GM13976 (cell line): ENCODE measurements around the gene PARP12.

ENCODE experiments used
- DNase-seq: peaks from one replicate; pipeline ENCODE4 v3.0.0; 2012; ENCODE audit warnings: low spot score
- in situ Hi-C: fragments of 300-500 bp; cut with MboI; formaldehyde crosslinking; loops from one replicate; pipeline ENCODE4 v1.12.0; 2022; ENCODE audit warnings: low sequenced_read_pairs, mixed read lengths, inconsistent platforms; ENCODE audit not compliant: unreplicated experiment
- TF ChIP-seq, protein P1 (sequence below): IDR thresholded peaks from 2 replicates; pipeline ENCODE4 v1.5.1; 2012; ENCODE audit warnings: borderline replicate concordance, mild to moderate bottlenecking; ENCODE audit not compliant: insufficient read depth; ENCODE audit errors: extremely low read depth, missing control alignments, control extremely low read depth

Gene PARP12

DNA sequence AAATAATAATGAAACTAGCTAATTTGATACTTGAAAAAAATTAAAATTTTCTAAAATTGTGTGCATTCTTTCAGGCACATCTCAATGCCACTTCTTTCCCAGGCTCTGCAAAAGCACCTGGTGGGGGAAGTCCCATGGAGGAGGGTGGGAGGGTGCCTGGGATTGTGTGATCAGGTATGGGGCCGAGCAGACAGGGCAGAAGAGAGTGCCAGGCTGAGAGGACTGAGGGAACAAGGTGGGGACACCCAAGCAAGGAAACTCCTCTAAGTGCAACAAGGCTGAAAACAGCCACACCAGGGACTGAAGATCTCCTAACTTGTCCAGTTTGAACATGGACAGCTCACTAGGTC, 13.8 kb downstream of the PARP12 start:
- DNase-seq, result no peak
- in situ Hi-C loops, result no loop called here
- TF ChIP-seq, protein P1, sequence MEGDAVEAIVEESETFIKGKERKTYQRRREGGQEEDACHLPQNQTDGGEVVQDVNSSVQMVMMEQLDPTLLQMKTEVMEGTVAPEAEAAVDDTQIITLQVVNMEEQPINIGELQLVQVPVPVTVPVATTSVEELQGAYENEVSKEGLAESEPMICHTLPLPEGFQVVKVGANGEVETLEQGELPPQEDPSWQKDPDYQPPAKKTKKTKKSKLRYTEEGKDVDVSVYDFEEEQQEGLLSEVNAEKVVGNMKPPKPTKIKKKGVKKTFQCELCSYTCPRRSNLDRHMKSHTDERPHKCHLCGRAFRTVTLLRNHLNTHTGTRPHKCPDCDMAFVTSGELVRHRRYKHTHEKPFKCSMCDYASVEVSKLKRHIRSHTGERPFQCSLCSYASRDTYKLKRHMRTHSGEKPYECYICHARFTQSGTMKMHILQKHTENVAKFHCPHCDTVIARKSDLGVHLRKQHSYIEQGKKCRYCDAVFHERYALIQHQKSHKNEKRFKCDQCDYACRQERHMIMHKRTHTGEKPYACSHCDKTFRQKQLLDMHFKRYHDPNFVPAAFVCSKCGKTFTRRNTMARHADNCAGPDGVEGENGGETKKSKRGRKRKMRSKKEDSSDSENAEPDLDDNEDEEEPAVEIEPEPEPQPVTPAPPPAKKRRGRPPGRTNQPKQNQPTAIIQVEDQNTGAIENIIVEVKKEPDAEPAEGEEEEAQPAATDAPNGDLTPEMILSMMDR, result no peak

DNA sequence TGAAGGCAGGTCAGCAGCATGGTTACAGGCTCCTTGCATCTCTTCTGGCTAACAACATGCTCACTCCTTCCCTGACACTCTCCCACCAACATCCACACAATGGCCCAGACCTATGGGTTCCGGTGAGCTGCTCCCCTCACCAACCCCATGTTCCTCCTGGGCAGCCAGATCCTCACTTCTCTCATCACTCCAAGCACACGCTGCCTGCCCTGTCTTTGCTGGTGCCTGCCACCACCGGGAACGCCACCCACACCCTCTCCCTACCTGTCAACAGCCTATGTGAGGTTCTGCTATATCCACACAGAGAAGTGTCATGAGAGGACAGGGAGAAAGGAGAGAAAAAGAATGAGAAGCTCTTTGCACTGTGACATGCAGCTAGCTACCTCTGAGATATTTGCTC, 14.6 kb downstream of the PARP12 start:
- in situ Hi-C loops, result no loop called here
- DNase-seq, result no peak
- TF ChIP-seq, protein P1, result no peak

DNA sequence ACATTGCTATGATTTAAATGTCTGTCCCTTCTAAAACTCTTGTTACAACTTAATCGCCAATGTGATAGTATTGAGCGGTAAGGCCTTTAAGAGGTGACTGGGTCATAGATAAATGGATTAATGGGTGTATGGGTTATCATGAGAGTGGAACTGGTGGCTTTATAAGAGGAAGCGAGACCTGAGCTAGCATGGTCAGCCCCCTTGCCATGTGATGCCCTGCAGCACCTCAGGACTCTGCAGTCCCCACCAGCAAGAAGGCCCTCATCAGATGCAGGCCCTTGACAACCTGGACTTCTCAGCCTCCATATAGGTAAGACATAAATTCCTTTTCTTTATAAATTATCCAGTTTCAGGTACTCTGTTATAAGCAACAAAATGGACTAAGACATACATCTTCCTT, 15.6 kb downstream of the PARP12 start:
- TF ChIP-seq, protein P1, result no peak
- in situ Hi-C loops, result no loop called here
- no peak for DNase-seq

DNA sequence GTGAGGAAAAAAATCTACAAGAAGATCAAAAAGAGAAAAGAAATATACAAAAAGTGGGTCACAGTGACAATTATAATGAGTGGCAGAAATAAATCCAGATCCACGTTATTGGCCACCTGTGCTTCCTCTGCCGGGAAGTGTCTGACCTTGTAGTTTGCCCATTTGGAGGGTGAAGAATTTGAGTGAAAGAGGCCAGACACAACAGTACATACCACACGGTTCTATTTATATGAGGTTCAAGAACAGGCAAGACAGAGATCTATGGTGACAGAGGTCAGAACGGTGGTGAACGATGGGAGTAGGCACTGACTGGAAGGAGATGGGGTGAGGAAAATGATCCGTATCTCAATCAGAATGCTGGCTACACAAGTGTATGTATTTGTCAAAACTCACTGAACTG, 17.1 kb downstream of the PARP12 start:
- no peak for DNase-seq
- TF ChIP-seq, protein P1, result no peak
- in situ Hi-C loops, result no loop called here

DNA sequence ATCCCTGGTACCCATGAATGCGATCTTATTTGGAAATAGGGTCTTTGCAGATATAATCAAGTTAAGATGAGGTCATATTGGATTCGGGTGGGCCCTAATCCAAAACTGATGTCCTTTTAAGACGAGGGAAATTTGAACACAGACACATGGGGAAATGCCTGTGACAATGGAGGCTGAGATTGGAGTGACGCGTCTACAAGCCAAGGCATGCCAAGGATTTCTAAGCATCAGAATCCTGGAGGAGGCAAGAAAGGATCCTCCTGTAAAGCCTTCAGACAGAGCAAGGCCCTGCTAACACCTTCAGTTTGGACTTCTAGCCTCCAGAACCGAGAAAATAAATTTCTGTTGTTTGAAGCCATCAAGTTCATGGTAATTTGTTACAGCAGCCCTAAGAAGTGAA, 18.5 kb downstream of the PARP12 start:
- TF ChIP-seq, protein P1, result no peak
- no peak for DNase-seq
- in situ Hi-C loops, result no loop called here

DNA sequence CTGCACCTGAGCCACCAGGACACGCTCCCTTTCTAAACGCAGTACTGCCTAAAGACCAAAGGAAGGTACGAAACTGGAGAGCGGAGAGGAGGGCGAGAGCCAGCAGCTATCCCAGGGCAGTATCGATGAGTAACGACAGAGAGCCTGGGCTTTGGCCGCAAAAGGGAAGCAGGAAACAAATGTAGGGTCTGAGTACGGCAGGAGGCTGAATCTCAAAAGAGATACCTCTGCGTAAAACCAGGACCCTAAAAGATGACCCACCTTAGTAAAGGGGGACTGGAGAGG, 20.4 kb downstream of the PARP12 start:
- in situ Hi-C loops, result no loop called here
- DNase-seq, result no peak
- TF ChIP-seq, protein P1, result no peak
